ENCODE measurements around the gene ITFG1.

DNA sequence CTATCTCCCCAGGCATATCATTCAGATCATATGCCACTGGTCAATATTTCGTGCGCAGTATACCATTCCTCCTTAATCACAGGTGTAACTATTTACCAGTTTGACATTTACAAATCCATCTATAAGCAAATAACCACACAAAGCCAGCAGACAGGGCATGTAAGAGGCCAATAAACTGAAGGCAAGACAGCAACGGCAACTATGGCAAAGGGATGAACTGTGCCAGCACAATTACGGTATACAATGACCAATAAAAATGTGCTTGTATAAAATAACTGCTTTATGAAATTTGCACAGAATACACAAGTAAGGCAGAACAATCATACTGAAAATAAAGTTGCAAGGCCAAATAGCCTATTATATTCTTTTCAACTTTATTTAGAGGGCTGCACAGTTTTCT, 326.3 kb downstream of the ITFG1 start:
- no peak for TF ChIP-seq CTCF (IDR thresholded peaks at IDR 0.05 in 2 of 3, conservative IDR thresholded peaks at IDR 0.05 in 1 of 3; ENCODE audit: insufficient read depth in 2 of 3, low read depth in 1 of 3, low read length in 3 of 3)
- TF ChIP-seq, protein P1, sequence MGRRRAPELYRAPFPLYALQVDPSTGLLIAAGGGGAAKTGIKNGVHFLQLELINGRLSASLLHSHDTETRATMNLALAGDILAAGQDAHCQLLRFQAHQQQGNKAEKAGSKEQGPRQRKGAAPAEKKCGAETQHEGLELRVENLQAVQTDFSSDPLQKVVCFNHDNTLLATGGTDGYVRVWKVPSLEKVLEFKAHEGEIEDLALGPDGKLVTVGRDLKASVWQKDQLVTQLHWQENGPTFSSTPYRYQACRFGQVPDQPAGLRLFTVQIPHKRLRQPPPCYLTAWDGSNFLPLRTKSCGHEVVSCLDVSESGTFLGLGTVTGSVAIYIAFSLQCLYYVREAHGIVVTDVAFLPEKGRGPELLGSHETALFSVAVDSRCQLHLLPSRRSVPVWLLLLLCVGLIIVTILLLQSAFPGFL (CRISPR knock-in tag; IDR thresholded peaks at IDR 0.05) = no peak
- TF ChIP-seq POLR2AphosphoS5 (IDR thresholded peaks at IDR 0.05; ENCODE audit: control insufficient read depth, insufficient read depth, low read depth, low read length) = no peak
- no peak for TF ChIP-seq ZNF184 (CRISPR knock-in tag; IDR thresholded peaks at IDR 0.05)
- TF ChIP-seq, protein P2, sequence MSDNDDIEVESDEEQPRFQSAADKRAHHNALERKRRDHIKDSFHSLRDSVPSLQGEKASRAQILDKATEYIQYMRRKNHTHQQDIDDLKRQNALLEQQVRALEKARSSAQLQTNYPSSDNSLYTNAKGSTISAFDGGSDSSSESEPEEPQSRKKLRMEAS (CRISPR knock-in tag; IDR thresholded peaks at IDR 0.05) = no peak
- no peak for TF ChIP-seq TEAD4 (IDR thresholded peaks at IDR 0.05; ENCODE audit: low read length)
- no peak for TF ChIP-seq TEAD4 (CRISPR knock-in tag; IDR thresholded peaks at IDR 0.05; ENCODE audit: borderline replicate concordance)
- no peak for TF ChIP-seq RNF2 (IDR thresholded peaks at IDR 0.05)
- TF ChIP-seq WHSC1 (IDR thresholded peaks at IDR 0.05; ENCODE audit: low read length) = no peak
- TF ChIP-seq ZBTB49 (CRISPR knock-in tag; IDR thresholded peaks at IDR 0.05; ENCODE audit: borderline replicate concordance) = no peak
- TF ChIP-seq HCFC1 (IDR thresholded peaks at IDR 0.05; ENCODE audit: low read depth, low read length) = no peak
- TF ChIP-seq, protein P3, sequence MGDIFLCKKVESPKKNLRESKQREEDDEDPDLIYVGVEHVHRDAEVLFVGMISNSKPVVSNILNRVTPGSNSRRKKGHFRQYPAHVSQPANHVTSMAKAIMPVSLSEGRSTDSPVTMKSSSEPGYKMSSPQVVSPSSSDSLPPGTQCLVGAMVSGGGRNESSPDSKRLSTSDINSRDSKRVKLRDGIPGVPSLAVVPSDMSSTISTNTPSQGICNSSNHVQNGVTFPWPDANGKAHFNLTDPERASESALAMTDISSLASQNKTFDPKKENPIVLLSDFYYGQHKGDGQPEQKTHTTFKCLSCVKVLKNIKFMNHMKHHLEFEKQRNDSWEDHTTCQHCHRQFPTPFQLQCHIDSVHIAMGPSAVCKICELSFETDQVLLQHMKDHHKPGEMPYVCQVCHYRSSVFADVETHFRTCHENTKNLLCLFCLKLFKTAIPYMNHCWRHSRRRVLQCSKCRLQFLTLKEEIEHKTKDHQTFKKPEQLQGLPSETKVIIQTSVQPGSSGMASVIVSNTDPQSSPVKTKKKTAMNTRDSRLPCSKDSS (IDR thresholded peaks at IDR 0.05; ENCODE audit: low read depth, partially characterized antibody) = no peak
- TF ChIP-seq, protein P4, sequence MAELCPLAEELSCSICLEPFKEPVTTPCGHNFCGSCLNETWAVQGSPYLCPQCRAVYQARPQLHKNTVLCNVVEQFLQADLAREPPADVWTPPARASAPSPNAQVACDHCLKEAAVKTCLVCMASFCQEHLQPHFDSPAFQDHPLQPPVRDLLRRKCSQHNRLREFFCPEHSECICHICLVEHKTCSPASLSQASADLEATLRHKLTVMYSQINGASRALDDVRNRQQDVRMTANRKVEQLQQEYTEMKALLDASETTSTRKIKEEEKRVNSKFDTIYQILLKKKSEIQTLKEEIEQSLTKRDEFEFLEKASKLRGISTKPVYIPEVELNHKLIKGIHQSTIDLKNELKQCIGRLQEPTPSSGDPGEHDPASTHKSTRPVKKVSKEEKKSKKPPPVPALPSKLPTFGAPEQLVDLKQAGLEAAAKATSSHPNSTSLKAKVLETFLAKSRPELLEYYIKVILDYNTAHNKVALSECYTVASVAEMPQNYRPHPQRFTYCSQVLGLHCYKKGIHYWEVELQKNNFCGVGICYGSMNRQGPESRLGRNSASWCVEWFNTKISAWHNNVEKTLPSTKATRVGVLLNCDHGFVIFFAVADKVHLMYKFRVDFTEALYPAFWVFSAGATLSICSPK (IDR thresholded peaks at IDR 0.05; ENCODE audit: borderline replicate concordance) = no peak
- no peak for TF ChIP-seq TRIM24 (IDR thresholded peaks at IDR 0.05)
- no peak for TF ChIP-seq FOXP1 (CRISPR knock-in tag; IDR thresholded peaks at IDR 0.05)
